Measurements from ENCODE around the gene CPNE5.

DNA sequence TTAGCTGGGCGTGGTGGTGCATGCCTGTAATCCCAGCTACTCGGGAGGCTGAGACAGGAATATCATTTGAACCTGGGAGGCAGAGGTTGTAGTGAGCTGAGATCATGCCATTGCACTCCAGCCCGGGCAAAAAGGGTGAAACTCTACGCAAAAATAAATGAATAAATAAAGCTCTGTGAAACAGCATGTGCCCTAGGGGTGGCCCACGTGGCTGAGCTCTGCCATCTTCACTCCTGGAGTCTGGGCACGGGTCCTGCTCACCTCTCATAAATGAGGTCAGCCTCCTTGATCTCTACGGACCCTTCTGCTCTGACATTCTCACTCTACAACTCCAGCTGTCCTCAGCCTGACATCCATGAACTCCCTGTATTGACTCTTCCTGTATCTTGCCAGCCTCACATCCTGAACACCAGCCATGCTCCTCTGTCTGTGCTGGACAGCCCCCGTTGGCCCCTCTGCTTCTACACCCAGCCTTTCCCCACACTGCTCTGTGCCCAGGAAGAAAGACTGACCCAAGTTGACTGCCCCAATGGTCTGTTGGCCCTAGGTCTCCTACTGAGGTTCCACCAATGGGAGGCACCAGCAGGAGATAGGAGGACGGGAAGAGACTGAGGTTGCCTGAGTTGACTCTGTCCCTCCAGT, 21.9 kb downstream of the CPNE5 start:
- TF ChIP-seq, protein P1, sequence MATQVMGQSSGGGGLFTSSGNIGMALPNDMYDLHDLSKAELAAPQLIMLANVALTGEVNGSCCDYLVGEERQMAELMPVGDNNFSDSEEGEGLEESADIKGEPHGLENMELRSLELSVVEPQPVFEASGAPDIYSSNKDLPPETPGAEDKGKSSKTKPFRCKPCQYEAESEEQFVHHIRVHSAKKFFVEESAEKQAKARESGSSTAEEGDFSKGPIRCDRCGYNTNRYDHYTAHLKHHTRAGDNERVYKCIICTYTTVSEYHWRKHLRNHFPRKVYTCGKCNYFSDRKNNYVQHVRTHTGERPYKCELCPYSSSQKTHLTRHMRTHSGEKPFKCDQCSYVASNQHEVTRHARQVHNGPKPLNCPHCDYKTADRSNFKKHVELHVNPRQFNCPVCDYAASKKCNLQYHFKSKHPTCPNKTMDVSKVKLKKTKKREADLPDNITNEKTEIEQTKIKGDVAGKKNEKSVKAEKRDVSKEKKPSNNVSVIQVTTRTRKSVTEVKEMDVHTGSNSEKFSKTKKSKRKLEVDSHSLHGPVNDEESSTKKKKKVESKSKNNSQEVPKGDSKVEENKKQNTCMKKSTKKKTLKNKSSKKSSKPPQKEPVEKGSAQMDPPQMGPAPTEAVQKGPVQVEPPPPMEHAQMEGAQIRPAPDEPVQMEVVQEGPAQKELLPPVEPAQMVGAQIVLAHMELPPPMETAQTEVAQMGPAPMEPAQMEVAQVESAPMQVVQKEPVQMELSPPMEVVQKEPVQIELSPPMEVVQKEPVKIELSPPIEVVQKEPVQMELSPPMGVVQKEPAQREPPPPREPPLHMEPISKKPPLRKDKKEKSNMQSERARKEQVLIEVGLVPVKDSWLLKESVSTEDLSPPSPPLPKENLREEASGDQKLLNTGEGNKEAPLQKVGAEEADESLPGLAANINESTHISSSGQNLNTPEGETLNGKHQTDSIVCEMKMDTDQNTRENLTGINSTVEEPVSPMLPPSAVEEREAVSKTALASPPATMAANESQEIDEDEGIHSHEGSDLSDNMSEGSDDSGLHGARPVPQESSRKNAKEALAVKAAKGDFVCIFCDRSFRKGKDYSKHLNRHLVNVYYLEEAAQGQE (IDR thresholded peaks at IDR 0.05; ENCODE audit: low read depth): no peak
- TF ChIP-seq RAD21 (IDR thresholded peaks at IDR 0.05; ENCODE audit: low read depth) (no peak), EP300 (IDR thresholded peaks at IDR 0.05; ENCODE audit: borderline replicate concordance) (no peak), ZBTB7A (IDR thresholded peaks at IDR 0.05; ENCODE audit: low read depth) (no peak), EGR1 (IDR thresholded peaks at IDR 0.05) (no peak), TAF1 (IDR thresholded peaks at IDR 0.05; ENCODE audit: low read depth) (no peak)
- TF ChIP-seq, protein P2, sequence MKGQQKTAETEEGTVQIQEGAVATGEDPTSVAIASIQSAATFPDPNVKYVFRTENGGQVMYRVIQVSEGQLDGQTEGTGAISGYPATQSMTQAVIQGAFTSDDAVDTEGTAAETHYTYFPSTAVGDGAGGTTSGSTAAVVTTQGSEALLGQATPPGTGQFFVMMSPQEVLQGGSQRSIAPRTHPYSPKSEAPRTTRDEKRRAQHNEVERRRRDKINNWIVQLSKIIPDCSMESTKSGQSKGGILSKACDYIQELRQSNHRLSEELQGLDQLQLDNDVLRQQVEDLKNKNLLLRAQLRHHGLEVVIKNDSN (IDR thresholded peaks at IDR 0.05): no peak
